Jurkat, Clone E6-1 (cell line): ENCODE results near the gene WFDC5.
"Not testable (repeated sequence)": the region's sequence is repeated elsewhere in the genome, so short reads cannot be mapped to it uniquely, and the experiment has no call there.

Experiments used
- DNase-seq: peaks from one replicate; pipeline ENCODE4 v3.0.0-alpha.2; 2011; ENCODE audit warnings: low read depth, low spot score
- H3K4me3 ChIP-seq: 2 replicates; pipeline ENCODE4 v1.5.1; 2011; ENCODE audit warnings: mild to moderate bottlenecking, low read length, control low read depth, moderate library complexity

WFDC5 gene

GRCh38 chr20:45066372-45066771, 48.6 kb downstream of the WFDC5 start:
- no peak overlapping the region for H3K4me3 ChIP-seq
- DNase-seq: no peak

GRCh38 chr20:45064812-45065211, 50.2 kb downstream of the WFDC5 start:
- H3K4me3 ChIP-seq: no peak overlapping the region
- DNase-seq: no peak

GRCh38 chr20:45063107-45063506, 51.9 kb downstream of the WFDC5 start:
- not testable (repeated sequence) for DNase-seq, H3K4me3 ChIP-seq

- H3K4me3 ChIP-seq: no peak overlapping the region
- no peak for DNase-seq
These were observed 53.7 kb downstream of the WFDC5 start for GRCh38 chr20:45061244-45061643.

- no peak for DNase-seq
- no peak overlapping the region for H3K4me3 ChIP-seq
These were observed 54.7 kb downstream of the WFDC5 start for GRCh38 chr20:45060294-45060693.
